CD14-positive monocyte (primary cell): ENCODE data around the gene ZDHHC8. TPM values are rescaled to one million over a fixed set of nuclear protein-coding genes. Genes with fewer than 3 reads are reported as not detected.
A peak's percentile ranks its signal among the peaks of the same experiment; 100 is the strongest.

Source experiments
- DNase-seq, 3 donors: peaks; one replicate each; pipeline ENCODE4 v3.0.0-alpha.2; 2011 to 2022
- H2AFZ ChIP-seq: 2 replicates; pipeline ENCODE4 v1.6.0; 2012; ENCODE audit warnings: mild to moderate bottlenecking, low read depth, low read length, inconsistent platforms; ENCODE audit not compliant: insufficient read depth, poor library complexity, severe bottlenecking
- H3K27ac ChIP-seq, 2 donors: 1 replicate in 1 of 2; 2 replicates in 1 of 2; pipeline ENCODE4 v1.5.1; 2012 to 2013; ENCODE audit warnings: low read length in 2 of 2, control low read depth in 1 of 2, inconsistent platforms in 1 of 2, low read depth in 1 of 2, mild to moderate bottlenecking in 1 of 2
- H3K27me3 ChIP-seq, 2 donors: one replicate each; pipeline versions ENCODE4 v1.6.0 to v1.6.1; 2011 to 2013; ENCODE audit warnings: low read length in 2 of 2; ENCODE audit not compliant: control insufficient read depth in 2 of 2, insufficient read depth in 2 of 2
- H3K36me3 ChIP-seq, 2 donors: replicated peaks in 1 of 2; 1 replicate in 1 of 2; 2 replicates in 1 of 2; pipeline versions ENCODE4 v1.5.1 to v1.6.1; 2012 to 2013; ENCODE audit warnings: low read length in 2 of 2, control low read depth in 1 of 2, inconsistent platforms in 1 of 2, mild to moderate bottlenecking in 1 of 2; ENCODE audit not compliant: insufficient read depth in 2 of 2, control insufficient read depth in 1 of 2
- H3K4me1 ChIP-seq, 2 donors: 1 replicate in 1 of 2; 2 replicates in 1 of 2; pipeline versions ENCODE4 v1.5.1 to v1.6.1; 2012 to 2013; ENCODE audit warnings: low read length in 2 of 2, control low read depth in 1 of 2, inconsistent platforms in 1 of 2, mild to moderate bottlenecking in 1 of 2, moderate library complexity in 1 of 2; ENCODE audit not compliant: insufficient read depth in 2 of 2, control insufficient read depth in 1 of 2
- H3K4me2 ChIP-seq: replicated peaks from 2 replicates; pipeline ENCODE3; 2012; ENCODE audit warnings: low read length, moderate library complexity, mild to moderate bottlenecking; ENCODE audit not compliant: poor library complexity, severe bottlenecking; ENCODE audit errors: extremely low read depth
- H3K4me3 ChIP-seq, 3 experiments: fragments of 200-600 bp in 1 of 3; sonication (generic) in 1 of 3; replicated peaks in 1 of 3; 1 replicate in 2 of 3; 2 replicates in 1 of 3; pipeline ENCODE4 v1.5.1; 2011 to 2013; ENCODE audit warnings: low read length in 3 of 3, mild to moderate bottlenecking in 3 of 3, control low read depth in 2 of 3, low read depth in 2 of 3, inconsistent platforms in 1 of 3, moderate library complexity in 1 of 3
- H3K79me2 ChIP-seq: 2 replicates; pipeline ENCODE4 v1.6.0; 2012; ENCODE audit warnings: mild to moderate bottlenecking, control low read depth, inconsistent platforms, low read length, moderate library complexity; ENCODE audit not compliant: insufficient read depth
- H3K9ac ChIP-seq: 2 replicates; pipeline ENCODE4 v1.6.0; 2017; ENCODE audit warnings: low read length, mild to moderate bottlenecking; ENCODE audit not compliant: insufficient read depth, poor library complexity, severe bottlenecking
- H3K9me3 ChIP-seq, 2 donors: replicated peaks in 1 of 2; 1 replicate in 1 of 2; 2 replicates in 1 of 2; pipeline versions ENCODE4 v1.5.1 to v1.6.1; 2012 to 2013; ENCODE audit warnings: low read length in 2 of 2, control low read depth in 1 of 2; ENCODE audit not compliant: control insufficient read depth in 1 of 2, insufficient read depth in 1 of 2
- H4K20me1 ChIP-seq: 2 replicates; pipeline ENCODE4 v1.6.0; 2012; ENCODE audit warnings: mild to moderate bottlenecking, low read length, control low read depth, moderate library complexity; ENCODE audit not compliant: insufficient read depth
- H3K27ac Mint-ChIP-seq, 7 donors: one replicate each; pipeline ENCODE4 v1.8.0; 2020; ENCODE audit warnings: mild to moderate bottlenecking in 7 of 7, mixed read lengths in 7 of 7, moderate library complexity in 6 of 7, inconsistent platforms in 2 of 7
- H3K27me3 Mint-ChIP-seq, 3 donors: one replicate each; pipeline ENCODE4 v1.8.0; 2021 to 2022; ENCODE audit warnings: low read depth in 3 of 3, mild to moderate bottlenecking in 3 of 3, mixed read lengths in 3 of 3, moderate library complexity in 3 of 3, inconsistent platforms in 1 of 3
- H3K36me3 Mint-ChIP-seq, 2 donors: one replicate each; pipeline ENCODE4 v1.8.0; 2020; ENCODE audit warnings: mixed read lengths in 2 of 2, inconsistent platforms in 1 of 2, mild to moderate bottlenecking in 1 of 2
- H3K4me1 Mint-ChIP-seq: one replicate; pipeline ENCODE4 v1.8.0; 2020; ENCODE audit warnings: mild to moderate bottlenecking, mixed read lengths
- H3K4me3 Mint-ChIP-seq, 2 donors: one replicate each; pipeline ENCODE4 v1.8.0; 2020; ENCODE audit warnings: mild to moderate bottlenecking in 2 of 2, mixed read lengths in 2 of 2, moderate library complexity in 1 of 2
- H3K9me3 Mint-ChIP-seq, 7 donors: one replicate each; pipeline ENCODE4 v1.8.0; 2020 to 2022; ENCODE audit warnings: mixed read lengths in 7 of 7, mild to moderate bottlenecking in 6 of 7, moderate library complexity in 6 of 7, inconsistent platforms in 2 of 7
- CTCF ChIP-seq: fragments of 200-600 bp; IDR thresholded peaks from one replicate; pipeline ENCODE4 v1.8.0; 2022; ENCODE audit warnings: antibody characterized with exemption, mild to moderate bottlenecking
- WGBS: methylation state at CpG from one replicate; pipeline ENCODE4 v1.1.5; 2013; ENCODE audit warnings: missing lambda C conversion rate; ENCODE audit not compliant: insufficient coverage; 5-methylcytosine and 5-hydroxymethylcytosine counted together
- intact Hi-C, 2 donors: fragments of 100-400 bp; cut with micrococcal nuclease; formaldehyde crosslinking; loops; one replicate each; pipeline versions ENCODE4 v1.15.0 to v1.15.1; 2023
- polyA plus RNA-seq, 3 donors: library from polyadenylated mRNA; depleted of rRNA in 1 of 3; unstranded in 2 of 3; stranded (reverse) in 1 of 3; fragments of 300-500 nt in 2 of 3; fragments of >200 nt in 1 of 3; fragmentation: Illumina TruSeq in 2 of 3; gene quantifications; 1 replicate in 2 of 3; 2 replicates in 1 of 3; pipeline ENCODE4 v1.2.3, GENCODE V29; 2012 to 2021

Gene ZDHHC8
- polyA plus RNA-seq, 3 donors, result 0.73 to 76.3 (median 1.1) TPM

- Histone ChIP-seq H3K36me3 (peaks cover 74 to 90% of the 10 kb centered on the region in 2 donors), H2AFZ (no peak overlapping the region), H4K20me1 (peaks cover 3% of the 10 kb centered on the region), H3K4me1 (peaks cover 0 to 9% of the 10 kb centered on the region in 2 donors), H3K9ac (no peak overlapping the region), H3K4me2 (no peak overlapping the region), H3K4me3 (no peak overlapping the region), H3K27ac (no peak overlapping the region), H3K27me3 (no peaks in the 10 kb centered on the region), H3K79me2 (peaks cover 9% of the 10 kb centered on the region), H3K9me3 (no peaks in the 10 kb centered on the region)
- peaks cover 62 to 91% of the 10 kb centered on the region in 2 donors for H3K36me3 Mint-ChIP-seq
- H3K4me3 Mint-ChIP-seq, result no peak overlapping the region
- peak overlapping the region in 1 of 7 donors; percentile 4 for H3K27ac Mint-ChIP-seq
- 90% methylated on average over 15 of the region's 20 CpGs for WGBS
- intact Hi-C loops, result no loop called here
- H3K9me3 Mint-ChIP-seq, result no peaks in the 10 kb centered on the region
- peaks cover 10% of the 10 kb centered on the region for H3K4me1 Mint-ChIP-seq
- H3K27me3 Mint-ChIP-seq, result peaks cover 0 to 2% (median 0%) of the 10 kb centered on the region in 3 donors
- no peak for DNase-seq
- no peak for TF ChIP-seq CTCF
Observed at GRCh38 chr22:20106205-20106848, 25.3 kb upstream of the ZDHHC8 start.

DNA sequence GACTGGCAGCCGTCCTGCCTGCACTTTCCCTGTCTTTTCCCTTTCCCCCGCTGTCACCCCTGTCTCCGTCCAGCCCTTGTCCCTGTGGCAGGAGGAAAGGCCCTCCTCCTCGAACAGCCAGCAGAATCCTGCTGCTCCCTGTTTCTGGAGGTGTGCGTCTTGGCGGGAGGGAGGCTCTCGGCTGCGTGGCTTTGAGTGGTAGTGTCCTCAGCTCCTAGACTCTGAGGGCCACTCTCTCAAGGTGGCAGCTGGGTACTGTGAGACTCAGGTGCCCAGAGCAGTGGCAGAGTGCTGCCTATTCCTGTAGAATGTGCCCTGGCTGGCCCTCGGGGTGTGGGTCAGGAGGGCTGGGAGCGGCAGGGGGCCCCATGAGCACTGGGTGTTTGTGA, 24.8 kb upstream of the ZDHHC8 start:
- Histone ChIP-seq H3K27me3 (no peaks in the 10 kb centered on the region), H3K4me2 (no peak overlapping the region), H4K20me1 (peaks cover 7% of the 10 kb centered on the region), H2AFZ (no peak overlapping the region), H3K4me3 (no peak overlapping the region), H3K9ac (no peak overlapping the region), H3K36me3 (peaks cover 73 to 94% of the 10 kb centered on the region in 2 donors), H3K27ac (no peak overlapping the region), H3K79me2 (peaks cover 9% of the 10 kb centered on the region), H3K4me1 (peaks cover 0 to 6% of the 10 kb centered on the region in 2 donors), H3K9me3 (no peaks in the 10 kb centered on the region)
- Mint-ChIP-seq H3K36me3 (peaks cover 63 to 90% of the 10 kb centered on the region in 2 donors), H3K27ac (peak overlapping the region in 2 of 7 donors; percentile 4 to 46), H3K9me3 (no peaks in the 10 kb centered on the region), H3K27me3 (peaks cover 0 to 2% (median 0%) of the 10 kb centered on the region in 3 donors), H3K4me3 (no peak overlapping the region), H3K4me1 (peaks cover 5% of the 10 kb centered on the region)
- 94% methylated on average over 10 of the region's 10 CpGs for WGBS
- intact Hi-C loops, result no loop called here
- DNase-seq, result no peak
- TF ChIP-seq CTCF, result no peak
